Measurements from ENCODE around the gene ZNF772.

DNA sequence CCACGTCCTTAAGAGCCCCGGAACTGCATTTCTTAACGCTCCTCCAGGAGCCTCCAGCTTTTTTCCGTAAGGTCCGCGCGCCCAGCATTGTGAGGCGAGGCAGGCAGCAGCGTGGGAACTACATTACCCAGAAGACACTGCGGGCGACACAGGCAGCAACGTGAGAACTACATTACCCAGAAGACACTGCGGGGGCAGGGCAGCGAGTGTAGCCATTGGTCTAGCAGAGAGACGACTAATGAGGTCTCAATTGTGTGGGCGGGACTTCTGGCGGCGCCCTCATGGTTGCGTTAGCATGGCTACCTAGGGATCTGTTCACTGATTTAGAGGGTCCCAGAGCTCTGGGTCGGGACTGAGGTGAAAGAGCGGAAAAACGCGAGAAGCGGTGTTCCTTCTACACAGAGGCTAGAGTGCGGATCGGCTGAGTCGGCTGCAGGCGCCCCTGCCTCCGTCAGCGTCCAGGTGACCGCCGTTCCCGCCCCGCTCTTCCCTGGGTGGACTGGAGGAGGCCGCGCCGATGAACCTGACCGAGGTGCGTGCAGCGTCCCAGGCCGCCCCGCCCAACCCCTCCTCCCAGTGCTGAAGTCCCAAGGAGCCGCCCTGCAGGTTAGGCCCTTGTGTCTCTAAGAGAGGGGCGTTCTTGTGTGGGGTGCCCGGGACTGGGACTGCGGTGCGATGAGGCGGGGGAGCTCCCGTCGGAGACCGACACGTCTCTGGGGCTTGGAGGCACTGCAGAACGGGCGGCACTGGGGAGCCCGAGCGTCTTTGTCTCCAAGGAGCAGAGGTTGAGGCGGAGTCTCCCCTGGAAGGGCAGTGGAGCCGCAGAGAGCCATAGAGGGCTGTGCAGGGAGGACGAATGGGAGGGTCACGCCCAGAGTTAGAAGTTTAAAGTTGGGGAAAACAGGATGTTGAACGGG is 42.0 kb downstream of the ZNF772 start, which contains the start of gene ZNF749:
- TF ChIP-seq SPI1 (IDR thresholded peaks at IDR 0.05; ENCODE audit: low read depth, low read length) (no peak), POU2F2 (IDR thresholded peaks at IDR 0.05; ENCODE audit: low read depth, low read length) (peak; percentile 48), POLR2AphosphoS5 (IDR thresholded peaks at IDR 0.05; ENCODE audit: low read depth, low read length) (no peak)
